Epithelial cell of prostate (primary cell): Measurements from ENCODE around the gene ST3GAL6.

Experiments
- DNase-seq: peaks from one replicate; pipeline ENCODE4 v3.0.0-alpha.2; 2011; ENCODE audit warnings: low read depth, low spot score
- H3K27ac ChIP-seq: fragments of 450-650 bp; 2 replicates; pipeline ENCODE4 v1.5.1; 2017; ENCODE audit warnings: mild to moderate bottlenecking

The ST3GAL6 gene

DNA sequence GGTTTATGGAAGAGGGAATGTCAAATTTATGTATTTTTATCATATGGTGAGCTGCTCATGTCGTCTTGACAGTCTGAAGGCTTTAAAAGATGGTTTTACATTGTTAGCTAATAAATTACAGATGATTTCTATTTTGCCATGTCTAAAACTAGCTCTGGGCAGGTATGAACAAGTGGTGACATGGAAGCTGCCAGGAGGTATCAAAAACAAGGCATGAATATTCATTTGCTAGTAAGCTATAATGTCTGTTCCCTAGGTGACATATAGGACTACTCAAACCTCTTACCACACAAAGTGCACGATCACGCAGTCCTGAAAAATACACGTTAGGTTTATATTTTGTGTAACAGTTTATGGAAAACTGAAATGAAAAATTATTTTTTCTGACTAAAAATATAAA is 34.8 kb downstream of the ST3GAL6 start:
- DNase-seq, result no peak
- peak overlapping the region; percentile 70 for H3K27ac ChIP-seq

DNA sequence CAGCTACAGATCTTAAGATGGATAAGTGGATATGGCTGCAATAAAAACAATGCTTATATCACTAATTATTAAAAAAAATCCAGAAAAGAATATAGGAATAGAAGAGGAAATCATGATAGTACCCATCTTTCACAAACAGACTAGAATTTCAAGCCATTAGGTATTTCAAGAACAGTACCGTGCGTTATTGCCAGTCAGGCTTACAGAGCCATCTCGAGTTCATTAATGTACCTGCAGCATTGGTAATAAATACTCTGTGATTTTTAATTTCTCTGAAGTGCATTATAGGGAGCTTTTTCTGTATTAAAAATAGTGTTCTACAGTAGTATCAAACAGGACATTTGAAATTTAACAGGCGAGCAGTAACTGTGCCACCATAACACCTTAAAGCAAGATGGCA is 35.7 kb downstream of the ST3GAL6 start:
- peak overlapping the region; percentile 70 for H3K27ac ChIP-seq
- no peak for DNase-seq

GRCh38 chr3:98799479-98799878 is 36.3 kb downstream of the ST3GAL6 start:
- peak overlapping the region; percentile 70 for H3K27ac ChIP-seq

DNA sequence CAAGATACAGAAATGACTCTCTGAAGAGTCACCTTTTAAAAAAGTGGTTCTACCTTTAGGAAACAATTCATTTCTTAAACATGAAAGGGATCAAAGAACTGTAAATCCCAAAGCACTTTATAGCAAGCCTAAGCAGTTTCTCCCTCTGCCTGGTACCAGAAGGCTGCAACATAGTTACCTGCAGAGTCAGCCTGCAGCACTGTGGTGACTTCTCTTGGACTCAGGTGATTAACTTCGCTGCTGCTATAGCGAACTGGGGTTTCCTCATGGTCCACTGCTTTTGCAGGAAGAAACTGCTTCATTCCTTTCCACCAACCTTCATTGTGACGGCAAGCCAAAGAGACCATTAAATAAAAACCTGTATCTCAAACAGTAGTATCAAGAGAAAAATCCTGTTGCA is 37.3 kb downstream of the ST3GAL6 start:
- peak overlapping the region; percentile 70 for H3K27ac ChIP-seq

More at GRCh38 chr3:98799479-98799878, 36.3 kb downstream of the ST3GAL6 start:
- no peak for DNase-seq

GRCh38 chr3:98801043-98801747 is 38.1 kb downstream of the ST3GAL6 start:
- H3K27ac ChIP-seq, result peak overlapping the region; percentile 70
- DNase-seq, result no peak

More for the DNA sequence above, 37.3 kb downstream of the ST3GAL6 start:
- DNase-seq, result no peak

DNA sequence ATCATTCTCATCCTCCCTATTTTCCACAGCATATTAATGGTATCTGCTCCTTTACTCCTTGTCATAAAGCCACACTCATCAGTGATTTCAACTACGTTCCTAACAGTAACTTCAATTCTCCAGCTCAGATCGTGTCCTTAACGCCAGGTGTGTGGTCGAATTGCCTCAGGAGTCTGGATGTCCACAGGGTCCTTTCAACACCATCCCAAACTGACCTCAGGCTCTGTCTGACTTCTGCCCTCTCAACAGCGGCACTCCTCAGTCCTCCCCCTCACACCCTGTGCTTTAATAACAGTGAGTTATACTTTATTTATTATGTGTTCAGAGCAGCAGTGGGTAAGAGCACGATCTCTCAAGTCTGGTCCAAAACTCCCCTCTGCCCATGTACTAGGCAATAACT is 42.4 kb downstream of the ST3GAL6 start:
- DNase-seq, result no peak

DNA sequence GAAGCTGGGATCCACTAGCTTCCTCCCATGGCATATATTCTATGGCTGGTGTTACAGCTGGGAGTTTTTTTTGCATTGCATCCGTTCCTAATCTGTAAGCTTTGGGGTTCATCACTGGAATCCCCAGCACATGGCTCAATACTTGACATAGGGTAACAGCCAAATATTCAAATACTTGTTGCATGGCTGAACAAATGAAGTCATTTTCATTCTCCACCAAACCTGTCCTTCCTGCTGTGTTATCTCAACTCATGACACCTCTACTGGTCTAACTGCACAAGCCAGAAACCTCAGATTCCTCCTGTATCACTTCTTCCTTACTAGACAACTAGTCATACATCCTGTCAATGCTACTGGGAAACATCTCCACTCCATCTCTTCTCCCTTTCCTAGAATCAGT is 43.4 kb downstream of the ST3GAL6 start:
- H3K27ac ChIP-seq, result peak overlapping the region; percentile 82
- peak; percentile 68 for DNase-seq

More for the DNA sequence above, 42.4 kb downstream of the ST3GAL6 start:
- peak overlapping the region; percentile 82 for H3K27ac ChIP-seq

- peak overlapping the region; percentile 82 for H3K27ac ChIP-seq
Measured at GRCh38 chr3:98807011-98807410, 43.9 kb downstream of the ST3GAL6 start.

GRCh38 chr3:98807561-98807960 is 44.4 kb downstream of the ST3GAL6 start:
- DNase-seq, result no peak
- peak overlapping the region; percentile 82 for H3K27ac ChIP-seq

More at GRCh38 chr3:98807011-98807410, 43.9 kb downstream of the ST3GAL6 start:
- DNase-seq, result no peak

GRCh38 chr3:98808071-98808470 is 44.9 kb downstream of the ST3GAL6 start:
- no peak for DNase-seq

GRCh38 chr3:98809557-98809956 is 46.4 kb downstream of the ST3GAL6 start:
- no peak for DNase-seq
- peak overlapping the region; percentile 82 for H3K27ac ChIP-seq

More at GRCh38 chr3:98808071-98808470, 44.9 kb downstream of the ST3GAL6 start:
- peak overlapping the region; percentile 82 for H3K27ac ChIP-seq

DNA sequence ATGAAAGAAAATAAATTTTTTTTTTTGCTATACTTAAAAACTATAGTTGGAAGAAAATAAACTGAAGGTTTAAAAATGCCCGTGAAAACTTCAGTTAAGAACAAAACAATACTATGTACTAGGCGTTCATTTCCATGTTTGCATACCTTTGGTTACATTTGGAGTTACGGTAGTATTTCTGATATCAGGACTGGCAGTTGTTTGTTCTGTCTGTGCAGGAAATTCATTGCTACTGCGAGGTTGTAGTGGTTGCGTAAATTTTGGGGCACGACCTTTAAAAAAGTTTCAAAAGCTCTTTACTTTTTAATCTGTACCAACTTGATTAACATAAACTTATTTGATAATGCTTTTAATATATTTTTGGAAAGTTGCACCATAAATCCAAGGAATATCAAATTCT is 47.9 kb downstream of the ST3GAL6 start:
- peak overlapping the region; percentile 82 for H3K27ac ChIP-seq
- no peak for DNase-seq

GRCh38 chr3:98812851-98813374 is 49.8 kb downstream of the ST3GAL6 start:
- no peak for DNase-seq
- H3K27ac ChIP-seq, result peak overlapping the region; percentile 82

DNA sequence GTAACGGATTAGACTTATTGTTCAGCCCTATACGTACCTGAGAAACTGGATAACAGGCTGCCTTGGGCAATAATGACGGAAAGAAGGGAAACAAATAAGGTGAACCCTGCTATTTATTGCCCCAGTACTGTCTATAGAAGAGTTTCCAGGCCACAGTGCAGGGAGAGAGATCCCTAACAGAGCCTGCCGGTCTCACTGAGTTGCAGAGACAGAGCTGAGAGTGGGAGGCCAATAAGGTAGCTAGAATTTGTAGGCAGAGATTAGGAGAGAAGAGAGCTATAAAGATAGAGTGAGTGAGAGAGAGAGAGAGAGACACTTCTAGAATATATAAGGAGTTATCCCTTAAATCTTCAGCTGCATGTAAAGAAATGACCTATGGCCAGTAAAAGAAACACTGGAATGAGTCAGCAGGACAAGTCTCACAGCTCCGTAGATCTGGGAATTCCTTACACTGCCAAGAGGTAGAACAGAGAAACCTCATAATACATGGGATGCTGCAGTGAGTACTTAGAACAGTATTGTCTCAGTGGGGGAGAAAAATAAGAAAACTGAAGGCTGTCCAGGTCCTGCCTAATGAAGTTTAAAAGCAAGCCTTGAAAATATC is 51.8 kb downstream of the ST3GAL6 start:
- DNase-seq, result no peak
- peak overlapping the region; percentile 21 for H3K27ac ChIP-seq

DNA sequence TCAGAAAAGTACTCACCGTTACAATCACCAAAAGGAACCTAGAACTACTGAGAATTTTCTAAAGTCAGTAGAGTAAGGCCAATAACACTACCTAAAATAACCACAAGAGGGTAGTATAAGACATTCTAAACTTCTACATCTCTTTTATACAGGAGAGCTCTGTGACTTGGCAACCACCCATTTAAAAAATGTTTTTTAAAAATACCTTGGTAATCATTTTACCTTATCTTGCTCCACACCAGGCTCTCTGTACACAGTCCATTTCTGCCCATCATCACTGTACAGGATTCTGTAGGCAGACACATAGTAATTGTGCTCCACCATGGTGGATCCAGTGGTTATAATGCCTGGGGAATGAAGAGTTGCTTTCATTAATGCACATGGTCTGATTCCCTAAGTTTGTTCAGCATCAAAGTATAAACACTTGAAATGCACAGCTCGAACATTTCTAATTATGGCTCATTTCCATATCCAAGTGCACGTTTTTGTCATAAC is 54.5 kb downstream of the ST3GAL6 start:
- DNase-seq, result no peak
- H3K27ac ChIP-seq, result no peak overlapping the region

GRCh38 chr3:98821063-98821462 is 57.9 kb downstream of the ST3GAL6 start:
- no peak overlapping the region for H3K27ac ChIP-seq
- DNase-seq, result no peak

DNA sequence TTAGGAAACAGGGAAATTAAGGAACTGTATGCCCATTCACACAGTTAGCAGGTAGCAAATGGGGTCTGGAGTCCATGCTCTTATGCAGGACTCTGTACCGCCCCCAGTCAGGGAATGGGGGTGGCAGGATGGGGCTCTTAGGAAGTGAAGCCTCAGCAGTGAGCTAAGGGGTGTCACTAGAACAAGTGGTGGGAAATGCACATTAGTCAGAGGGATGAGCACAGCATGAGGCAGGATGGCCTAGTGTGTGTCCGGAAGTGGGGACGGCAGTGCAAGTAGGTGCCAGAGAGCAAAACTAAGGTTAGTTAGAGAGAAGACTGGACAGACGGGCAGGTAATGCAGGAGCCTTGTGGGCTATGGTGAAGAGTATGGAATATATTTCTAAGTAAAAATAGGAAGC is 60.7 kb downstream of the ST3GAL6 start:
- peak overlapping the region; percentile 2 for H3K27ac ChIP-seq
- no peak for DNase-seq

DNA sequence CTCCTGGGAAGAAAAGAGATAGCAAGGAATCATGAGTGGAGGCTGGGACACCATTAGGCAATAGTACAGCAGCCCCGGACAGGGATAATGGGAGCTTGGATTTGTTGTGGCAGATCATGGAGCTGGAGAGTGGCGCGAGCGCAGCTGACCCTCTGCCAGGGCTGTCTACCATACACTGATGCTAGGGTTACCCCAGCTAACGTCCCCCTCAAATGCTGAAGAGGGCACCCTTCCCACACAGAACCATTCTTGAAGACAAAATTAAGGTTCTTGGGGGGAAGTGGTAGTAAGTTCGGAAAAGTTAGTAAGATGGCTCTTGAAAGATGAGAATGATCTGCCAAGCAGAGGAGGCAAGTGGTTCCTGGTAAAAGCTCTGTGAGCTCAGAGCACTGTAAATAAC is 61.1 kb downstream of the ST3GAL6 start:
- H3K27ac ChIP-seq, result peak overlapping the region; percentile 2
- DNase-seq, result no peak

DNA sequence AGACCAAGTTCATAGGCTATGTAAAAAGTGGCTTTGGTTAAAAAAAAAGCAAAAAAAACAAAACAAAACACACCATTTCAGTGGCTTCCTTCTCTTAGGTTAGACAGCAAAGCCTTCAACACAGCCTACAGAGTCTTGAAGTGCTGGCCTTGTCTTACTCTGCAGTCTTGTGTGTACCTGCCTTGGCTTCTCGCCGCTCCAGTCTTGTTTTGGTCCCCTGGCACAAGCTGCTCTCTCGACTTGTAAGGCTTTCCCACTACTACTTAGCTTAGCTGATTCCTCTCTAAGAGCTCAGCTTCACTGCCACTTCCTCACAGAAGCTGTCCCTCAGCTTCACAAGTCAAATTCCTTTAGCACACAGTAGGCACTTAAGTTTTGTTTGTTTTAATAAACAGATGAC is 63.0 kb downstream of the ST3GAL6 start:
- peak overlapping the region; percentile 31 for H3K27ac ChIP-seq
- DNase-seq, result no peak

DNA sequence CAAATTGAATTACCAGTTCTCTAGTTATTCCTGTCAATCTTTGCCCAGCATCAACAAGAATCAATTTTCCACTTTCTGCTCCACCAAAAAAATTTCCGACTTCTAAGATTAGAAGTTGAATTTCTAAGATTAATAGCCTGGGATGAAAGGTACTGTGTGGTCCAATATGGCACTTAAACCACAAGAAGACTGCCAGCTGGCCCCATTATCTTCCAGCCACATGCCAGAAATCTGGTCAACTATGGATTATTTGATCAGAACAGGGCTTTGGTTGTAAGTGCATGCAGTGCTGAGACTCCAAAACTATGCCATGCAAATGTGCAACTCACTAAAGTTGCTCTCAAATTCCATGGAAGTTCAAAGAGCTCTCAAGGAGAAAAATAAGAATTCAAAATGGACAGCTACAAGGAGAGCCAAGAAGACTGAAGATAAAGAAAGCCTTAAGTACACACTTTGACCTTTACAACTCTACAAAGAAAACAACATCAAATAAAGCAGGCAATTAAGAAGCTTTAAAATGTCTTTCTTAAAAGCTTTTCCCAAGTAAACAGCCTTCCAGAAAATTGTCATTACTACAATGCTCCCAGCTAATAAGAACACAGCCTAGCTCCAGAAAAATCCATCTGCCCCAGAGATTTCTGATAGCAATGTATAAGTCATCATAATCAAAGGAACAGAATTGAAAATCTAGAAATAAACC is 64.2 kb downstream of the ST3GAL6 start:
- no peak overlapping the region for H3K27ac ChIP-seq
- no peak for DNase-seq
